ENCODE results near the gene ZC2HC1C. TPM values are rescaled to one million over a fixed set of nuclear protein-coding genes. Genes with fewer than 3 reads are reported as not detected.

The ZC2HC1C gene
- total RNA-seq, 4 donors from 2014 or later: 0.32 to 5.9 (median 1.2) TPM

DNA sequence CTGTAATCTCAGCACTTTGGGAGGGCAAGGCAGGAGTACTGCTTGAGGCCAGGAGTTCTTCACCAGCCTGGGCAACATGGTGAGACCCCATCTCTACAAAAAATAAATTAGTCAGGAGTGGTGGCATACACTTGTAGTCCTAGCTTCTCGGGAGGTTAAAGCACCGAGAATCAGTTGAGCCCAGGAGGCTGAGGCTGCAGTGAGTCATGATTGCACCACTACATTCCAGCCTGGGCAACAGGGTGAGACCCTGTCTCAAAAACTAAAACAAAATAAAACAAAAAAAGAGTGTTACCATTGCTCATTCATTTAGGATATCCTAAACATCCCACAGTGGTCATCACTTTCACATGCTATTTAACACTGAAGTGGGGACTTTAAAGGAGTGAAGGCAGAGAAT is 49.6 kb downstream of the ZC2HC1C start:
- TF ChIP-seq POLR2AphosphoS5 (IDR thresholded peaks at IDR 0.05) (no peak), EP300 (IDR thresholded peaks at IDR 0.05) (no peak), POLR2A (IDR thresholded peaks at IDR 0.05) (no peak), CTCF (IDR thresholded peaks at IDR 0.05) (no peak)
- DNase-seq (ENCODE audit: low spot score in 2 of 2): no peak
- Histone ChIP-seq H3K36me3 (peaks cover 66% of the 10 kb centered on the region), H3K9me3 (no peaks in the 10 kb centered on the region), H3K27ac (no peak overlapping the region), H3K27me3 (no peaks in the 10 kb centered on the region), H3K4me1 (peaks cover 4% of the 10 kb centered on the region), H3K4me3 (no peak overlapping the region)
- 89% methylated on average over 2 of the region's 2 CpGs for WGBS

DNA sequence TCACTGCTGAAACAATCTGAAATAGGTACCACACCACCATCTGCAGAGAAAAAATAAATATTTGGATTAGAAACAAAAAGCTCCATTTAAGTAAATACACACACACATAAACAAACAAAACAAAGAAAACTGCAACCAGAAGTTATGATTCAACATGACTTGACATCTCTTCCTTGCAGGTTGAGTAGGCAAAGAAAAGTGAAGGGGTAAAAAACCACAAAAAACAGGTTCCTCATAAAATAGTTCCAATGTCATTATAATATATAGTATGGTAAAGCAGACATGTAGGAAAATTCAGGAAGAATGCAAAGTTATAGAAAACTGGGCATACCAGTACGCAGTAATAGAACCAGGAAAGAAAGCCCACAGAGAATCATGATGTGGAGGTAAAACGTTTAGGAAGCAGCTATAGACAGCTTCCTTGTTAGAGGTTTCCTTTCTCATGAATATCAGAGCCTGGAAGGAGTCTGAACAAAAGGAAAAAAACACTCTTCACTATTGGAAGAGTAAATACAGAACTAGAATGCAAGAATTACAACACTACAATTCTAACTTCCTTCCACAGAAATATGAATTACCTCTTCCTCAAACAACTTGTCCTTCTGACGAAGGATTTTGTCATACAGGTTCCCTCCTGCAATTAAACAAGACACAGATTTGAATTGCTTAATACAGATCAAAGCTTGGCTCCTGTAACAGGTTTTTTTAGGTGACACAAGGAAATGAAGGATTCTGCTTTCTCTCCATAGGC is 51.3 kb downstream of the ZC2HC1C start:
- DNase-seq (ENCODE audit: low spot score in 2 of 2): no peak
- TF ChIP-seq POLR2AphosphoS5 (IDR thresholded peaks at IDR 0.05) (no peak), EP300 (IDR thresholded peaks at IDR 0.05) (no peak), POLR2A (IDR thresholded peaks at IDR 0.05) (no peak), CTCF (IDR thresholded peaks at IDR 0.05) (no peak)
- H3K9me3 ChIP-seq: no peaks in the 10 kb centered on the region
- H3K36me3 ChIP-seq: peaks cover 49% of the 10 kb centered on the region
- H3K4me1 ChIP-seq: peaks cover 19% of the 10 kb centered on the region
- H3K27me3 ChIP-seq: no peaks in the 10 kb centered on the region
- H3K27ac ChIP-seq: no peak overlapping the region
- no peak overlapping the region for H3K4me3 ChIP-seq
- 64% methylated on average over 3 of the region's 3 CpGs for WGBS

DNA sequence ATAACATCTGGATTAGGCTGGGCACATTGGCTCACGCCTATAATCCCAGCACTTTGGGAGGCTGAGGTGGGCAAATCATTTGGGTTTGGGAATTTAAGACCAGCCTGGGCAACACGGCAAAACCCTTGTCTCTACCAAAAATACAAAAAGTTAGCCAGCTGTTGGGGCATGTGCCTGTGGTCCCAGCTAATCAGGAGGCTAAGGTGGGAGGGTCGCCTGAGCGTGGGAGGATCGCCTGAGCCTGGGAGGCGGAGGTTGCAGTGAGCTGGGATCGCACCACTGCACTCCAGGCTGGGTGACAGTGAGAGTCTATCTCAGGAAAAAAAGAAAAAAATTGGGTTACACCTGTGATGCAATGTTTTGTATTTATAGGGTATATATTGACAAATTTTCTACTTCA is 52.1 kb downstream of the ZC2HC1C start:
- TF ChIP-seq POLR2A (IDR thresholded peaks at IDR 0.05): no peak
- no peak for TF ChIP-seq POLR2AphosphoS5 (IDR thresholded peaks at IDR 0.05)
- no peak for TF ChIP-seq CTCF (IDR thresholded peaks at IDR 0.05)
- TF ChIP-seq EP300 (IDR thresholded peaks at IDR 0.05): no peak
- DNase-seq (ENCODE audit: low spot score in 2 of 2): no peak
- H3K9me3 ChIP-seq: no peaks in the 10 kb centered on the region
- H3K4me3 ChIP-seq: no peak overlapping the region
- H3K27me3 ChIP-seq: no peaks in the 10 kb centered on the region
- peaks cover 26% of the 10 kb centered on the region for H3K4me1 ChIP-seq
- 93% methylated on average over 7 of the region's 7 CpGs for WGBS
- peaks cover 41% of the 10 kb centered on the region for H3K36me3 ChIP-seq
- no peak overlapping the region for H3K27ac ChIP-seq

- H3K36me3 ChIP-seq: peaks cover 19% of the 10 kb centered on the region
- no peaks in the 10 kb centered on the region for H3K9me3 ChIP-seq
- no peak overlapping the region for H3K4me3 ChIP-seq
- peaks cover 42% of the 10 kb centered on the region for H3K4me1 ChIP-seq
- 21% methylated on average over 7 of the region's 7 CpGs for WGBS
- no peak overlapping the region for H3K27ac ChIP-seq
- TF ChIP-seq EP300 (IDR thresholded peaks at IDR 0.05): no peak
- peak in 1 of 3 donors; percentile 40 for TF ChIP-seq POLR2AphosphoS5 (IDR thresholded peaks at IDR 0.05)
- no peaks in the 10 kb centered on the region for H3K27me3 ChIP-seq
- DNase-seq (ENCODE audit: low spot score in 2 of 2): no peak
Observed at GRCh38 chr14:75123991-75124390, 54.5 kb downstream of the ZC2HC1C start.

- peak overlapping the region; percentile 69 for H3K4me3 ChIP-seq
- DNase-seq (ENCODE audit: low spot score in 2 of 2): no peak
- peaks cover 42% of the 10 kb centered on the region for H3K4me1 ChIP-seq
- H3K36me3 ChIP-seq: peaks cover 3% of the 10 kb centered on the region
- no peak for TF ChIP-seq CTCF (IDR thresholded peaks at IDR 0.05)
- TF ChIP-seq POLR2AphosphoS5 (IDR thresholded peaks at IDR 0.05): no peak
- no peak for TF ChIP-seq POLR2A (IDR thresholded peaks at IDR 0.05)
- TF ChIP-seq EP300 (IDR thresholded peaks at IDR 0.05): no peak
- no peaks in the 10 kb centered on the region for H3K27me3 ChIP-seq
- no peaks in the 10 kb centered on the region for H3K9me3 ChIP-seq
- H3K27ac ChIP-seq: no peak overlapping the region
- 70% methylated on average over 5 of the region's 5 CpGs for WGBS
Observed at GRCh38 chr14:75125617-75126016, 56.2 kb downstream of the ZC2HC1C start.
